HCT116 (cell line): ENCODE results near the gene GALNT13. TPM values are rescaled to one million over a fixed set of nuclear protein-coding genes. Genes with fewer than 3 reads are reported as not detected.

Source experiments
- ATAC-seq: fragments of 200-7000 bp; cut with Tn5 transposase; 2 replicates; pipeline ENCODE4 v1.9.1; 2020; ENCODE audit warnings: mild to moderate bottlenecking, moderate library complexity
- BruUV-seq: library from RNA; stranded (reverse); fragments of 400-500 nt; replicated peaks from 2 replicates; lab custom pipeline; 2021; lab: Mats Ljungman, UMichigan
- CTCF ChIA-PET: fragments of 300-600 bp; sonication (Branson Sonifier 250); formaldehyde crosslinking; loops from one replicate; lab custom pipeline; 2021; ENCODE audit warnings: antibody characterized with exemption; lab: Charles Lee
- POLR2A ChIA-PET: fragments of 300-600, 350-600 bp; sonication (Branson Sonifier 250); formaldehyde crosslinking; loops from one replicate; lab custom pipeline; 2021; ENCODE audit warnings: antibody characterized with exemption; lab: Charles Lee
- RAD21 ChIA-PET, 2 experiments: fragments of 300-600 bp; sonication (Branson Sonifier 250); formaldehyde crosslinking; loops; one replicate each; lab custom pipeline; 2023; ENCODE audit warnings: low total read pairs in 2 of 2; ENCODE audit not compliant: uncharacterized antibody in 2 of 2, unreplicated experiment in 2 of 2, low non-redundant PET in 1 of 2; lab: Charles Lee
- DNase-seq: peaks from one replicate; pipeline ENCODE4 v3.0.0-alpha.2; 2010; ENCODE audit warnings: low read depth, low spot score
- H2AFZ ChIP-seq: fragments of 200-600 bp; shearing (Covaris generic), sonication (generic); 2 replicates; pipeline ENCODE4 v1.6.1; 2017; ENCODE audit warnings: low read depth, mixed run types, mixed read lengths, antibody characterized with exemption, low read length; ENCODE audit not compliant: poor library complexity, severe bottlenecking
- H3K27ac ChIP-seq: 2 replicates; pipeline ENCODE4 v1.5.1; 2012; ENCODE audit warnings: low read depth, low read length
- H3K27me3 ChIP-seq: fragments of 200-600 bp; sonication (generic); 2 replicates; pipeline ENCODE4 v1.6.1; 2016; ENCODE audit warnings: mixed run types, low read length, mixed read lengths; ENCODE audit not compliant: insufficient read depth
- H3K36me3 ChIP-seq, 2 experiments: fragments of 200-500 bp in 1 of 2; fragments of 200-600 bp in 1 of 2; sonication (Bioruptor generic) in 1 of 2; sonication (generic) in 1 of 2; 2 replicates each; pipeline versions ENCODE4 v1.5.1 to v1.6.1; 2014 to 2016; ENCODE audit warnings: low read length in 2 of 2, inconsistent platforms in 1 of 2, mixed read lengths in 1 of 2, mixed run types in 1 of 2; ENCODE audit not compliant: insufficient read depth in 2 of 2, control insufficient read depth in 1 of 2
- H3K4me1 ChIP-seq, 2 experiments: fragments of 200-600 bp in 1 of 2; sonication (generic) in 1 of 2; 2 replicates each; pipeline versions ENCODE4 v1.5.1 to v1.6.1; 2012 to 2017; ENCODE audit warnings: low read length in 2 of 2, inconsistent platforms in 1 of 2, mild to moderate bottlenecking in 1 of 2, mixed read lengths in 1 of 2, mixed run types in 1 of 2, moderate library complexity in 1 of 2; ENCODE audit not compliant: insufficient read depth in 2 of 2, control insufficient read depth in 1 of 2
- H3K4me2 ChIP-seq: fragments of 200-600 bp; sonication (generic); 2 replicates; pipeline ENCODE4 v1.6.1; 2017; ENCODE audit warnings: mixed run types, low read length, mixed read lengths
- H3K4me3 ChIP-seq, 2 experiments: fragments of 200-600 bp in 1 of 2; sonication (generic) in 1 of 2; replicated peaks in 1 of 2; 2 replicates each; pipeline ENCODE4 v1.5.1; 2011 to 2016; ENCODE audit warnings: low read length in 2 of 2, control low read depth in 1 of 2, low read depth in 1 of 2, mild to moderate bottlenecking in 1 of 2, mixed read lengths in 1 of 2, mixed run types in 1 of 2
- H3K79me2 ChIP-seq: fragments of 200-600 bp; sonication (generic); 2 replicates; pipeline ENCODE4 v1.6.1; 2017; ENCODE audit warnings: mild to moderate bottlenecking, mixed run types, low read length, moderate library complexity, mixed read lengths; ENCODE audit not compliant: insufficient read depth
- H3K9ac ChIP-seq: fragments of 200-600 bp; sonication (generic); 2 replicates; pipeline ENCODE4 v1.6.1; 2016; ENCODE audit warnings: low read length, mixed read lengths
- H3K9me2 ChIP-seq: fragments of 200-600 bp; sonication (generic), shearing (Covaris generic); 2 replicates; pipeline ENCODE4 v1.6.1; 2017; ENCODE audit warnings: mixed run types, mild to moderate bottlenecking, moderate library complexity; ENCODE audit not compliant: insufficient read depth
- H3K9me3 ChIP-seq, 2 experiments: fragments of 200-500 bp in 1 of 2; fragments of 200-600 bp in 1 of 2; sonication (Bioruptor generic) in 1 of 2; sonication (generic) in 1 of 2; 2 replicates each; pipeline ENCODE4 v1.6.1; 2014 to 2017; ENCODE audit warnings: low read length in 2 of 2, mixed read lengths in 2 of 2, inconsistent platforms in 1 of 2, low read depth in 1 of 2, mild to moderate bottlenecking in 1 of 2, mixed run types in 1 of 2, moderate library complexity in 1 of 2; ENCODE audit not compliant: control insufficient read depth in 1 of 2, insufficient read depth in 1 of 2
- H4K20me1 ChIP-seq: fragments of 200-600 bp; sonication (generic), shearing (Covaris generic); 2 replicates; pipeline ENCODE4 v1.6.1; 2017; ENCODE audit warnings: mixed run types, mild to moderate bottlenecking, moderate library complexity; ENCODE audit not compliant: insufficient read depth
- ATF3 ChIP-seq: IDR thresholded peaks from 2 replicates; pipeline ENCODE4 v1.6.1; 2012
- CBX3 ChIP-seq: IDR thresholded peaks from 2 replicates; pipeline ENCODE4 v1.6.1; 2012; ENCODE audit warnings: low read depth
- EGR1 ChIP-seq: IDR thresholded peaks from 2 replicates; pipeline ENCODE4 v1.6.1; 2012; ENCODE audit warnings: low read depth
- ELF1 ChIP-seq: IDR thresholded peaks from 2 replicates; pipeline ENCODE4 v1.6.1; 2012; ENCODE audit warnings: low read depth, borderline replicate concordance
- EZH2 ChIP-seq: fragments of 200-600 bp; sonication (generic); IDR thresholded peaks from 2 replicates; pipeline ENCODE4 v1.6.1; 2017; ENCODE audit warnings: antibody characterized with exemption, mixed run types
- EZH2phosphoT487 ChIP-seq: fragments of 200-600 bp; IDR thresholded peaks from 2 replicates; pipeline ENCODE4 v1.6.1; 2018; ENCODE audit warnings: antibody characterized with exemption, borderline replicate concordance
- FOSL1 ChIP-seq: IDR thresholded peaks from 2 replicates; pipeline ENCODE4 v1.6.1; 2012; ENCODE audit warnings: low read depth
- POLR2A ChIP-seq: IDR thresholded peaks from 2 replicates; pipeline ENCODE4 v1.7.0; 2011; ENCODE audit warnings: borderline replicate concordance; ENCODE audit not compliant: insufficient read depth, insufficient read length; ENCODE audit errors: extremely low read depth
- POLR2AphosphoS5 ChIP-seq: IDR thresholded peaks from 2 replicates; pipeline ENCODE4 v1.6.1; 2011; ENCODE audit warnings: mild to moderate bottlenecking, low read depth, low read length, moderate library complexity
- RAD21 ChIP-seq: IDR thresholded peaks from 2 replicates; pipeline ENCODE4 v1.6.1; 2012; ENCODE audit warnings: low read depth, mild to moderate bottlenecking
- SP1 ChIP-seq: IDR thresholded peaks from 2 replicates; pipeline ENCODE4 v1.6.1; 2012; ENCODE audit warnings: low read depth
- SRF ChIP-seq: IDR thresholded peaks from 2 replicates; pipeline ENCODE4 v1.6.1; 2012; ENCODE audit warnings: low read depth
- YY1 ChIP-seq: IDR thresholded peaks from 2 replicates; pipeline ENCODE4 v1.6.1; 2011; ENCODE audit warnings: low read length, low read depth, moderate library complexity, mild to moderate bottlenecking; ENCODE audit not compliant: insufficient replicate concordance; ENCODE audit errors: extremely low read depth
- ZNF274 ChIP-seq: fragments of 200-500 bp; sonication (Bioruptor generic); IDR thresholded peaks from 2 replicates; pipeline ENCODE4 v1.6.1; 2014; ENCODE audit warnings: mild to moderate bottlenecking, low read depth, low read length, inconsistent platforms
- intact Hi-C: fragments of 100-400 bp; cut with micrococcal nuclease; formaldehyde crosslinking; loops from 2 replicates; pipeline ENCODE4 v1.10.0; 2022
- total RNA-seq: library from RNA; stranded (reverse); gene quantifications from one replicate; pipeline ENCODE4 v1.2.1, GENCODE V29; 2021; ENCODE audit not compliant: unreplicated experiment

GALNT13 gene
- total RNA-seq, 1 experiment from 2014 or later = 0.44 TPM

- Histone ChIP-seq H3K27me3 (no peaks in the 10 kb centered on the region), H4K20me1 (no peaks in the 10 kb centered on the region), H3K4me1 (no peaks in the 10 kb centered on the region), H3K36me3 (no peaks in the 10 kb centered on the region), H3K9ac (no peak overlapping the region), H2AFZ (no peak overlapping the region), H3K4me2 (no peak overlapping the region), H3K4me3 (no peak overlapping the region), H3K9me2 (no peaks in the 10 kb centered on the region), H3K79me2 (no peaks in the 10 kb centered on the region), H3K9me3 (no peaks in the 10 kb centered on the region), H3K27ac (no peak overlapping the region)
- no peak for TF ChIP-seq ATF3
- no peak for TF ChIP-seq YY1
- no peak for TF ChIP-seq FOSL1
- no peak for TF ChIP-seq SP1
- ChIA-PET CTCF (no interaction called here), RAD21 (no interaction called here), POLR2A (no interaction called here)
- no TSS peak for BruUV-seq
- ATAC-seq (no peak), DNase-seq (no peak)
- intact Hi-C loops = no loop called here
These were observed 609.6 kb downstream of the GALNT13 start for GRCh38 chr2:154481336-154481735.

GRCh38 chr2:154484338-154485099, 612.8 kb downstream of the GALNT13 start:
- H3K9ac ChIP-seq = no peak overlapping the region
- no peaks in the 10 kb centered on the region for H3K9me3 ChIP-seq
- H3K4me1 ChIP-seq = no peaks in the 10 kb centered on the region
- no peaks in the 10 kb centered on the region for H3K36me3 ChIP-seq
- ChIA-PET CTCF (no interaction called here), POLR2A (no interaction called here), RAD21 (no interaction called here)
- H2AFZ ChIP-seq = no peak overlapping the region
- H3K4me3 ChIP-seq = no peak overlapping the region
- no peak for TF ChIP-seq SP1
- no peak for TF ChIP-seq EZH2
- no peak for TF ChIP-seq ATF3
- no peak for TF ChIP-seq POLR2A
- TF ChIP-seq POLR2AphosphoS5 = no peak
- no peak for TF ChIP-seq CBX3
- TF ChIP-seq ELF1 = no peak
- TF ChIP-seq EZH2phosphoT487 = no peak
- no peak for TF ChIP-seq SRF
- TF ChIP-seq FOSL1 = no peak
- TF ChIP-seq EGR1 = no peak
- TF ChIP-seq ZNF274 = no peak
- TF ChIP-seq RAD21 = no peak
- no peak for TF ChIP-seq YY1
- H3K27ac ChIP-seq = no peak overlapping the region
- no peaks in the 10 kb centered on the region for H3K27me3 ChIP-seq
- intact Hi-C loops = no loop called here
- no peaks in the 10 kb centered on the region for H3K79me2 ChIP-seq
- no peak for ATAC-seq
- no peaks in the 10 kb centered on the region for H3K9me2 ChIP-seq
- no peak for DNase-seq
- no peaks in the 10 kb centered on the region for H4K20me1 ChIP-seq
- H3K4me2 ChIP-seq = no peak overlapping the region
- no TSS peak for BruUV-seq
